GM21717 (cell line): Measurements from ENCODE around the gene PPP1R12A.
"Not testable (repeated sequence)": the region's sequence is repeated elsewhere in the genome, so short reads cannot be mapped to it uniquely, and the experiment has no call there.

Experiments used
- ATAC-seq: cut with Tn5 transposase; IDR thresholded peaks from one replicate; pipeline ENCODE4 v1.9.1; 2021; ENCODE audit warnings: mild to moderate bottlenecking, moderate library complexity; ENCODE audit not compliant: unreplicated experiment

PPP1R12A gene

GRCh38 chr12:79895804-79896203 lies 39.1 kb downstream of the PPP1R12A start:
- no peak for ATAC-seq

GRCh38 chr12:79895071-79895470 lies 39.8 kb downstream of the PPP1R12A start:
- no peak for ATAC-seq

- no peak for ATAC-seq
Observed at GRCh38 chr12:79891506-79892162, 43.3 kb downstream of the PPP1R12A start.

- no peak for ATAC-seq
Observed at GRCh38 chr12:79887890-79888289, 47.0 kb downstream of the PPP1R12A start.

GRCh38 chr12:79886917-79887519 lies 47.9 kb downstream of the PPP1R12A start:
- ATAC-seq, result peak; percentile 60

- ATAC-seq, result no peak
Observed at GRCh38 chr12:79885911-79886490, 48.9 kb downstream of the PPP1R12A start.

- no peak for ATAC-seq
Observed at GRCh38 chr12:79884401-79885006, 50.4 kb downstream of the PPP1R12A start.

- ATAC-seq, result no peak
Observed at GRCh38 chr12:79883216-79883615, 51.7 kb downstream of the PPP1R12A start.

- ATAC-seq, result no peak
Observed at GRCh38 chr12:79881351-79881750, 53.5 kb downstream of the PPP1R12A start.

- not testable (repeated sequence) for ATAC-seq
Observed at GRCh38 chr12:79878506-79878905, 56.4 kb downstream of the PPP1R12A start.

- no peak for ATAC-seq
Observed at GRCh38 chr12:79877246-79877645, 57.7 kb downstream of the PPP1R12A start.

- ATAC-seq, result no peak
Observed at GRCh38 chr12:79874665-79875064, 60.2 kb downstream of the PPP1R12A start.

GRCh38 chr12:79873201-79873600 lies 61.7 kb downstream of the PPP1R12A start:
- no peak for ATAC-seq

- no peak for ATAC-seq
Observed at GRCh38 chr12:79871621-79872020, 63.3 kb downstream of the PPP1R12A start.

GRCh38 chr12:79870916-79871315 lies 64.0 kb downstream of the PPP1R12A start:
- ATAC-seq, result no peak

- no peak for ATAC-seq
Observed at GRCh38 chr12:79859646-79860045, 75.3 kb downstream of the PPP1R12A start.

GRCh38 chr12:79858518-79858917 lies 76.4 kb downstream of the PPP1R12A start:
- no peak for ATAC-seq

- ATAC-seq, result no peak
Observed at GRCh38 chr12:79857675-79858074, 77.2 kb downstream of the PPP1R12A start.

- ATAC-seq, result no peak
Observed at GRCh38 chr12:79850610-79851299, 84.1 kb downstream of the PPP1R12A start.

- no peak for ATAC-seq
Observed at GRCh38 chr12:79848339-79848738, 86.6 kb downstream of the PPP1R12A start.

GRCh38 chr12:79847417-79847816 lies 87.5 kb downstream of the PPP1R12A start:
- no peak for ATAC-seq
